ENCODE measurements around the gene SLC24A3. TPM values are rescaled to one million over a fixed set of nuclear protein-coding genes. Genes with fewer than 3 reads are reported as not detected.

The SLC24A3 gene
- total RNA-seq, 4 donors from 2014 or later: 1.6 to 38.8 (median 3.7) TPM

DNA sequence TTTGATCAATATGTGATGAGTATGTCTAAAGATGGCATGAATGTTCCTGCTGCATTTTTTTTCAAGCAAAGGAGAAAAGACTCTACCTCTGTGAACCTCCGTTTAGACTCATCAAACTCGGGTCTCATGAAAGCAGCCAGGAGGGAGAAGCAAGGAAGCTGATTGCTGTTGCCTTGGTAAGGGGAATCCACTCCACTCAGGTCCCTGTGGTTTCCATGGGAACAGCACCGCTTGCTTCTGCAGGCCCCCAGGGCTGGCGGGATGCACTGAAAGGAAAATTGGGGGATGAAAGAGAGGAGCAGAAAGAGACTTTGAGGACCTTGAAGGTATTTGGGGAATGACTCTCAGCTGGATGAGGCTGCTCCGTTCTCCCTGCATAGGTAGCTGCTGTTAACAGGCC, 296.0 kb downstream of the SLC24A3 start:
- TF ChIP-seq CTCF (IDR thresholded peaks at IDR 0.05): no peak
- no peak for TF ChIP-seq POLR2A (IDR thresholded peaks at IDR 0.05)
- no peak for DNase-seq
- no peak overlapping the region for H3K4me3 ChIP-seq

GRCh38 chr20:19510611-19511010, 298.2 kb downstream of the SLC24A3 start:
- H3K9me3 ChIP-seq: no peaks in the 10 kb centered on the region
- no peaks in the 10 kb centered on the region for H3K36me3 ChIP-seq
- no peak overlapping the region for H3K27ac ChIP-seq
- DNase-seq: no peak
- no peak overlapping the region for H3K4me3 ChIP-seq
- TF ChIP-seq POLR2A (IDR thresholded peaks at IDR 0.05): no peak
- no peak for TF ChIP-seq CTCF (IDR thresholded peaks at IDR 0.05)
- no peaks in the 10 kb centered on the region for H3K4me1 ChIP-seq
- no peaks in the 10 kb centered on the region for H3K27me3 ChIP-seq

More for the DNA sequence above, 296.0 kb downstream of the SLC24A3 start:
- Histone ChIP-seq H3K27me3 (no peaks in the 10 kb centered on the region), H3K36me3 (no peaks in the 10 kb centered on the region), H3K4me1 (no peaks in the 10 kb centered on the region), H3K27ac (no peak overlapping the region), H3K9me3 (no peaks in the 10 kb centered on the region)

DNA sequence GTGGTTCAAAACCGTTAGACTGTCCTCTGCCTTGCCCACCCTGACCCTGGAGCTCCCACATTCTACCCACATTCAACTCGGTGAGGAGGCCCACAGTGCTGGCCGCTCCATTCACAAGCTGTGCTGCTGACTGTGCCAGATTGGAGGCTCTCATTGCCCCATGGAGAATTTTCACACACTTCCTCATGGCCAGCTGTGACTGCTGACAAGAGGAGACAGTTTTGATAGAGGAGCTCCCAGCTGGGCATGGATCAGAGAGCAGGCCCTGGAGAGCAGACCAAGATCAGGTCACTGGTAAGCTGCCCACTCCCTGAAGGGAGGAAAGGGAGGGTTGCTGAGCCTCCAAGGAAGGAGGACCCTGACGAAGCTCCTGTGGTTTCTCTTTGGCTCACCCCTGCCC, 299.5 kb downstream of the SLC24A3 start:
- Histone ChIP-seq H3K27me3 (no peaks in the 10 kb centered on the region), H3K4me3 (no peak overlapping the region), H3K9me3 (no peaks in the 10 kb centered on the region), H3K36me3 (no peaks in the 10 kb centered on the region), H3K4me1 (no peaks in the 10 kb centered on the region), H3K27ac (no peak overlapping the region)
- no peak for TF ChIP-seq CTCF (IDR thresholded peaks at IDR 0.05)
- no peak for DNase-seq

GRCh38 chr20:19512886-19513677, 300.6 kb downstream of the SLC24A3 start:
- no peak overlapping the region for H3K27ac ChIP-seq
- no peak for DNase-seq
- H3K4me1 ChIP-seq: no peaks in the 10 kb centered on the region

GRCh38 chr20:19515074-19515473, 302.6 kb downstream of the SLC24A3 start:
- Histone ChIP-seq H3K9me3 (no peaks in the 10 kb centered on the region), H3K36me3 (no peaks in the 10 kb centered on the region), H3K27me3 (no peaks in the 10 kb centered on the region), H3K4me1 (no peaks in the 10 kb centered on the region), H3K27ac (no peak overlapping the region), H3K4me3 (no peak overlapping the region)
- DNase-seq: no peak
- TF ChIP-seq POLR2A (IDR thresholded peaks at IDR 0.05): no peak
- TF ChIP-seq CTCF (IDR thresholded peaks at IDR 0.05): no peak

More at GRCh38 chr20:19512886-19513677, 300.6 kb downstream of the SLC24A3 start:
- no peaks in the 10 kb centered on the region for H3K9me3 ChIP-seq
- no peak for TF ChIP-seq CTCF (IDR thresholded peaks at IDR 0.05)
- no peak for TF ChIP-seq POLR2A (IDR thresholded peaks at IDR 0.05)
- H3K4me3 ChIP-seq: no peak overlapping the region
- no peaks in the 10 kb centered on the region for H3K27me3 ChIP-seq
- no peaks in the 10 kb centered on the region for H3K36me3 ChIP-seq
